ENCODE results near the gene TRIP13. TPM values are rescaled to one million over a fixed set of nuclear protein-coding genes. Genes with fewer than 3 reads are reported as not detected.

TRIP13 gene
- total and polyA plus RNA-seq, 3 donors from 2014 or later, result 34.3 to 71.6 (median 49.1) TPM

GRCh38 chr5:893137-893506 is 438 bp downstream of the TRIP13 start:
- Histone ChIP-seq H3K4me3 (peak overlapping the region; percentile 79 to 95), H3K27me3 (no peaks in the 10 kb centered on the region), H3K36me3 (ENCODE audit: low read depth, missing control alignments) (no peaks in the 10 kb centered on the region), H3K4me1 (peaks cover 12% of the 10 kb centered on the region), H3K27ac (peak overlapping the region in 1 of 2 donors; percentile 89), H3K9me3 (no peaks in the 10 kb centered on the region)
- DNase-seq, result no peak
- WGBS, 2 donors, result 0 to 2% methylated on average over 4 to 12 of the region's 31 CpGs
- intact Hi-C loops (cut with DNase I; ENCODE audit: low total_unique reads), result no loop called here
- no peak for TF ChIP-seq CTCF (IDR thresholded peaks at IDR 0.05)
- TF ChIP-seq POLR2A (IDR thresholded peaks at IDR 0.05), result no peak

- intact Hi-C loops (cut with DNase I; ENCODE audit: low total_unique reads), result no loop called here
- H3K27me3 ChIP-seq, result no peaks in the 10 kb centered on the region
- H3K4me3 ChIP-seq, result peak overlapping the region; percentile 79 to 95
- no peak overlapping the region for H3K27ac ChIP-seq
- H3K4me1 ChIP-seq, result peaks cover 12% of the 10 kb centered on the region
- H3K9me3 ChIP-seq, result no peaks in the 10 kb centered on the region
- H3K36me3 ChIP-seq (ENCODE audit: low read depth, missing control alignments), result no peaks in the 10 kb centered on the region
- no peak for TF ChIP-seq POLR2A (IDR thresholded peaks at IDR 0.05)
- TF ChIP-seq CTCF (IDR thresholded peaks at IDR 0.05), result no peak
- DNase-seq, result no peak
- 76 to 87% methylated on average over 4 to 9 of the region's 9 CpGs for WGBS, 2 donors
Measured at GRCh38 chr5:893711-894110, 1.0 kb downstream of the TRIP13 start.

GRCh38 chr5:900781-901180 is 8.1 kb downstream of the TRIP13 start:
- no peaks in the 10 kb centered on the region for H3K36me3 ChIP-seq (ENCODE audit: low read depth, missing control alignments)
- 81 to 96% methylated on average over 4 of the region's 4 CpGs for WGBS, 2 donors
- H3K27ac ChIP-seq, result no peak overlapping the region
- DNase-seq, result peak; percentile 4
- H3K27me3 ChIP-seq, result no peaks in the 10 kb centered on the region
- no peaks in the 10 kb centered on the region for H3K4me1 ChIP-seq
- TF ChIP-seq POLR2A (IDR thresholded peaks at IDR 0.05) (no peak), CTCF (IDR thresholded peaks at IDR 0.05) (no peak)
- H3K4me3 ChIP-seq, result no peak overlapping the region
- intact Hi-C loops (cut with DNase I; ENCODE audit: low total_unique reads), result no loop called here
- H3K9me3 ChIP-seq, result no peaks in the 10 kb centered on the region

- Histone ChIP-seq H3K4me1 (no peaks in the 10 kb centered on the region), H3K27me3 (no peaks in the 10 kb centered on the region), H3K9me3 (no peaks in the 10 kb centered on the region), H3K4me3 (no peak overlapping the region), H3K36me3 (ENCODE audit: low read depth, missing control alignments) (no peaks in the 10 kb centered on the region), H3K27ac (no peak overlapping the region)
- peak; percentile 10 for DNase-seq
- TF ChIP-seq CTCF (IDR thresholded peaks at IDR 0.05) (no peak), POLR2A (IDR thresholded peaks at IDR 0.05) (no peak)
- intact Hi-C loops (cut with DNase I; ENCODE audit: low total_unique reads), result no loop called here
- 87 to 92% methylated on average over 16 of the region's 16 CpGs for WGBS, 2 donors
Measured at GRCh38 chr5:902129-902916, 9.6 kb downstream of the TRIP13 start.

- DNase-seq, result no peak
- Histone ChIP-seq H3K9me3 (no peaks in the 10 kb centered on the region), H3K36me3 (ENCODE audit: low read depth, missing control alignments) (no peaks in the 10 kb centered on the region), H3K27ac (no peak overlapping the region), H3K4me3 (no peak overlapping the region), H3K4me1 (no peaks in the 10 kb centered on the region), H3K27me3 (no peaks in the 10 kb centered on the region)
- intact Hi-C loops (cut with DNase I; ENCODE audit: low total_unique reads), result no loop called here
- WGBS, 2 donors, result 91 to 95% methylated on average over 6 of the region's 6 CpGs
- TF ChIP-seq POLR2A (IDR thresholded peaks at IDR 0.05), result no peak
- TF ChIP-seq CTCF (IDR thresholded peaks at IDR 0.05), result no peak
Measured at GRCh38 chr5:903756-904096, 11.0 kb downstream of the TRIP13 start.

Measured in testis (tissue), 3 donors.